ENCODE results near the gene CCDC90B.

Gene CCDC90B

GRCh38 chr11:83257761-83258168, 28.4 kb downstream of the CCDC90B start:
- H3K27me3 ChIP-seq (ENCODE audit: control insufficient read depth, insufficient read depth, low read length) = no peaks in the 10 kb centered on the region
- peaks cover 29% of the 10 kb centered on the region for H3K4me1 ChIP-seq (ENCODE audit: control insufficient read depth, insufficient read depth, low read length)
- peak overlapping the region; percentile 16 for H3K4me3 ChIP-seq (ENCODE audit: low read length)
- H3K9ac ChIP-seq (ENCODE audit: low read depth, low read length) = peak overlapping the region; percentile 38
- peaks cover 28% of the 10 kb centered on the region for H3K36me3 ChIP-seq (ENCODE audit: insufficient read depth, low read length)
- peak overlapping the region; percentile 50 for H3K4me2 ChIP-seq (ENCODE audit: low read length)
- no peaks in the 10 kb centered on the region for H3K9me3 ChIP-seq (replicated peaks; ENCODE audit: low read length)

GRCh38 chr11:83256602-83257340, 29.4 kb downstream of the CCDC90B start:
- Histone ChIP-seq H3K9ac (ENCODE audit: low read depth, low read length) (peak overlapping the region; percentile 38), H3K36me3 (ENCODE audit: insufficient read depth, low read length) (peaks cover 32% of the 10 kb centered on the region), H3K4me1 (ENCODE audit: control insufficient read depth, insufficient read depth, low read length) (peaks cover 29% of the 10 kb centered on the region), H3K4me3 (ENCODE audit: low read length) (peak overlapping the region; percentile 16), H3K4me2 (ENCODE audit: low read length) (peak overlapping the region; percentile 50), H3K9me3 (replicated peaks; ENCODE audit: low read length) (no peaks in the 10 kb centered on the region), H3K27me3 (ENCODE audit: control insufficient read depth, insufficient read depth, low read length) (no peaks in the 10 kb centered on the region)

GRCh38 chr11:83255366-83255765, 30.8 kb downstream of the CCDC90B start:
- H3K9ac ChIP-seq (ENCODE audit: low read depth, low read length) = no peak overlapping the region
- H3K4me2 ChIP-seq (ENCODE audit: low read length) = no peak overlapping the region
- H3K27me3 ChIP-seq (ENCODE audit: control insufficient read depth, insufficient read depth, low read length) = no peaks in the 10 kb centered on the region
- H3K36me3 ChIP-seq (ENCODE audit: insufficient read depth, low read length) = peaks cover 27% of the 10 kb centered on the region
- H3K4me1 ChIP-seq (ENCODE audit: control insufficient read depth, insufficient read depth, low read length) = peaks cover 29% of the 10 kb centered on the region
- H3K9me3 ChIP-seq (replicated peaks; ENCODE audit: low read length) = no peaks in the 10 kb centered on the region
- H3K4me3 ChIP-seq (ENCODE audit: low read length) = no peak overlapping the region

DNA sequence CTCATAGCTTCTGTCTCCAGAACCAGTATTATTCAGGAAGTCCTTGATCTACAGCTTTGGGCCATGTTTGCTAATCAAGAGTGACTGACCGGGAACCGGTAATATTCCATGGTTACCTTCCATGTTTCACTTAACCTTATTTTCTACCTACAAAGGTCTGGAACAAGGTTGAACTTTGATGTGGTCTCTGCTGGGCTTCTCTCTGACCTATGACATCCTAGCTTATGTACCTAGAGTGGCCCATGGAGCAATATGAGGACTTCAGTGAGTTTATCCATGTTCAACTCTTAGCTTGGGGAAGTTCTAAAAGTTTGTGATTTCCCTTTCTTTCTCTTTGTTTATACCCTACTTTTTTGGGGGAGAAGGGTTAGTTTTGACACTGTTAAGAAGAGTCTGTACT, 33.2 kb downstream of the CCDC90B start:
- no peaks in the 10 kb centered on the region for H3K9me3 ChIP-seq (replicated peaks; ENCODE audit: low read length)
- no peak overlapping the region for H3K4me3 ChIP-seq (ENCODE audit: low read length)
- no peaks in the 10 kb centered on the region for H3K27me3 ChIP-seq (ENCODE audit: control insufficient read depth, insufficient read depth, low read length)
- no peak overlapping the region for H3K9ac ChIP-seq (ENCODE audit: low read depth, low read length)
- H3K36me3 ChIP-seq (ENCODE audit: insufficient read depth, low read length) = peaks cover 19% of the 10 kb centered on the region
- peaks cover 23% of the 10 kb centered on the region for H3K4me1 ChIP-seq (ENCODE audit: control insufficient read depth, insufficient read depth, low read length)
- no peak overlapping the region for H3K4me2 ChIP-seq (ENCODE audit: low read length)

DNA sequence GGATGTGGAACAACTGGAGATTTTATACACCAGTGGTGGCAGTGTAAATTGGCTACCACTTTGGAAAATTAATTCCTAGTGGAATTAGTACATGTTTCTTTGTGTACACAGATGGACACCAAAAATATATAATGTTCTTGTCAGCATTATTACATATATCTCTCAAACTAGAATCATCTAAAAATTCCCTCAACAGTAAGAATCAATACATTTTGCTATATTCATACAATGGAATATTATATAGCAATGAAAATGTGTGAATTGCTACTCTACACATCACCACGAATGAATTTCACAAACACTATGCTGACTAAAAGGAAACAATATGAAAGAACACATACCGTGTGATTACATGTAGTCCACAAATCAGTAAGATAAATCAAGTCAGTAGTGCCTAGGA, 33.9 kb downstream of the CCDC90B start:
- Histone ChIP-seq H3K4me3 (ENCODE audit: low read length) (no peak overlapping the region), H3K27me3 (ENCODE audit: control insufficient read depth, insufficient read depth, low read length) (no peaks in the 10 kb centered on the region), H3K4me1 (ENCODE audit: control insufficient read depth, insufficient read depth, low read length) (peaks cover 17% of the 10 kb centered on the region), H3K9me3 (replicated peaks; ENCODE audit: low read length) (no peaks in the 10 kb centered on the region), H3K4me2 (ENCODE audit: low read length) (no peak overlapping the region), H3K36me3 (ENCODE audit: insufficient read depth, low read length) (peaks cover 19% of the 10 kb centered on the region), H3K9ac (ENCODE audit: low read depth, low read length) (no peak overlapping the region)

- Histone ChIP-seq H3K4me2 (ENCODE audit: low read length) (no peak overlapping the region), H3K9ac (ENCODE audit: low read depth, low read length) (no peak overlapping the region), H3K36me3 (ENCODE audit: insufficient read depth, low read length) (peaks cover 9% of the 10 kb centered on the region), H3K4me3 (ENCODE audit: low read length) (no peak overlapping the region), H3K27me3 (ENCODE audit: control insufficient read depth, insufficient read depth, low read length) (no peaks in the 10 kb centered on the region), H3K9me3 (replicated peaks; ENCODE audit: low read length) (no peaks in the 10 kb centered on the region), H3K4me1 (ENCODE audit: control insufficient read depth, insufficient read depth, low read length) (no peaks in the 10 kb centered on the region)
Observed at GRCh38 chr11:83249972-83250593, 36.1 kb downstream of the CCDC90B start.

- Histone ChIP-seq H3K9ac (ENCODE audit: low read depth, low read length) (no peak overlapping the region), H3K4me3 (ENCODE audit: low read length) (no peak overlapping the region), H3K36me3 (ENCODE audit: insufficient read depth, low read length) (peaks cover 5% of the 10 kb centered on the region), H3K9me3 (replicated peaks; ENCODE audit: low read length) (no peaks in the 10 kb centered on the region), H3K27me3 (ENCODE audit: control insufficient read depth, insufficient read depth, low read length) (no peaks in the 10 kb centered on the region), H3K4me2 (ENCODE audit: low read length) (no peak overlapping the region), H3K4me1 (ENCODE audit: control insufficient read depth, insufficient read depth, low read length) (no peaks in the 10 kb centered on the region)
Observed at GRCh38 chr11:83249445-83249844, 36.7 kb downstream of the CCDC90B start.

DNA sequence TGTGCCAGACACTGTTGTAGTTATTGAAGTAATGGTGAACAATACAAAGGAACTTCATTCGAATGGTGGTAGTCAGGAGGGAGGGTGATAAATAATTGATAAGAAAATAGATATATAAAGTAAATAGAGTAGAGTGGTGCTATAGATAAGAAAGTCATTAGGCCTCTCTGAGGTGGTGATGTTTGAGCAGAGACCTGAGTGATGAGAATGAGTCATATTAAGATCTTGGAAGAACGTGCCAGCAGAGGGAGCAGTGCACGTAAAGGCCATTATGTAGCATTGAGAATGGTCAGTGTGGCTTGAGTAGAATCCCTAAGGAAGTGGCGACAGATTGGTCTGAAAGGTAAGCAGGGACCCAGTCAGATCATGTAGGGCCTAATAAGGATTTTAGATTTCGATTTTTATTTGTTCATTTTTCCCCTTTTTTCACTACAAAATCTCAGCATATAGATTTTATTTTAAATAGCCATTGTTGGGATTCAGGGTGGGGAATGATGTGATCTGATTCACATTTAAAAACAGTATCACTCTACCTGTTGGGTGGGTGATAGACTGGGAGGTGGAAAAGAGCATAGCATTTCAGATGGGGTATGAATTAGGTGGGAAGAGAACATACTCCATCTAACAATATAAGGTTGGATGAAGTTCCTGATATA, 44.7 kb downstream of the CCDC90B start:
- no peak overlapping the region for H3K9ac ChIP-seq (ENCODE audit: low read depth, low read length)
- no peak overlapping the region for H3K4me3 ChIP-seq (ENCODE audit: low read length)

GRCh38 chr11:83238111-83238510, 48.1 kb downstream of the CCDC90B start:
- no peaks in the 10 kb centered on the region for H3K9me3 ChIP-seq (replicated peaks; ENCODE audit: low read length)
- H3K27me3 ChIP-seq (ENCODE audit: control insufficient read depth, insufficient read depth, low read length) = no peaks in the 10 kb centered on the region
- no peaks in the 10 kb centered on the region for H3K4me1 ChIP-seq (ENCODE audit: control insufficient read depth, insufficient read depth, low read length)
- H3K4me2 ChIP-seq (ENCODE audit: low read length) = no peak overlapping the region
- H3K36me3 ChIP-seq (ENCODE audit: insufficient read depth, low read length) = no peaks in the 10 kb centered on the region
- H3K9ac ChIP-seq (ENCODE audit: low read depth, low read length) = no peak overlapping the region
- no peak overlapping the region for H3K4me3 ChIP-seq (ENCODE audit: low read length)

More for the DNA sequence above, 44.7 kb downstream of the CCDC90B start:
- Histone ChIP-seq H3K4me1 (ENCODE audit: control insufficient read depth, insufficient read depth, low read length) (no peaks in the 10 kb centered on the region), H3K27me3 (ENCODE audit: control insufficient read depth, insufficient read depth, low read length) (no peaks in the 10 kb centered on the region), H3K4me2 (ENCODE audit: low read length) (no peak overlapping the region), H3K9me3 (replicated peaks; ENCODE audit: low read length) (no peaks in the 10 kb centered on the region), H3K36me3 (ENCODE audit: insufficient read depth, low read length) (no peaks in the 10 kb centered on the region)

DNA sequence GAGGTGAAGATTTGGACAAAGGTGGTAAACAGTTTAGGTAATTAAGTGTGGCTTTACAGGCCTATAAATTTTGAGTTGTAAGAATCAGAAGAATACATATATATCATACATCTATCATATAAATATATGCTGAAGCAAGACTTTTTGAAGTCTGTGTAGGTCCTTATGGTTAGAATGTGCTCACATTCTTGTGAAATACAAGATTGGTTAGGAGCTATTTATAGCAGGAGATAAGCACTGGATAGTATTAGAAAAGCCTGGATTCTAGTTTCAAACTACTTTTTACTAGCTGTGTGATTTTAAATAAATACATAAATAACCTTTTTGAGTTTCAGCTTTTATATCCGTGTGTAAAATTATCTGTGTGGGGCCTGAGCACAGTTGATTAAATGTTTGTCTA, 50.3 kb downstream of the CCDC90B start:
- Histone ChIP-seq H3K4me2 (ENCODE audit: low read length) (no peak overlapping the region), H3K9me3 (replicated peaks; ENCODE audit: low read length) (no peaks in the 10 kb centered on the region), H3K4me1 (ENCODE audit: control insufficient read depth, insufficient read depth, low read length) (no peaks in the 10 kb centered on the region), H3K27me3 (ENCODE audit: control insufficient read depth, insufficient read depth, low read length) (no peaks in the 10 kb centered on the region), H3K9ac (ENCODE audit: low read depth, low read length) (no peak overlapping the region), H3K4me3 (ENCODE audit: low read length) (no peak overlapping the region), H3K36me3 (ENCODE audit: insufficient read depth, low read length) (no peaks in the 10 kb centered on the region)

DNA sequence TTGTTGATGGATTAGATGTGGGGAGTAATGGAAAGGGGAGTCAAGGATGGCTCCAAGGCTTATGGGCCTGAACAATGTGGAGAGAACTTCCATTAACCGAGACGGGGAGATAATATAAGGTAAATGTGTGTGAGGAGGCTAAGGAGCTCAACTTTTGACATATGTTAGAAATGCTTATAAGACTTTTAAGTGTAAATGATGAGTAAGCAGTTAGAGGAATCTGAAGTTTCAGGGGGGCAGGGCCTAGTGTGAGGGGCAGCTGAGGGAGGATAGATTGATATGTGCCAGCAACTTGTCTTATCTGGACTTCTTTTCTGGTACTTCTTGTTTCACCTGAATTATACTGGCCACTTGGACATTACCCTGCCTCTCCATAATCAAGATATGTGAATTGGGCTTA, 62.7 kb downstream of the CCDC90B start:
- Histone ChIP-seq H3K4me2 (ENCODE audit: low read length) (no peak overlapping the region), H3K9me3 (replicated peaks; ENCODE audit: low read length) (no peaks in the 10 kb centered on the region), H3K9ac (ENCODE audit: low read depth, low read length) (no peak overlapping the region), H3K4me1 (ENCODE audit: control insufficient read depth, insufficient read depth, low read length) (peaks cover 5% of the 10 kb centered on the region), H3K36me3 (ENCODE audit: insufficient read depth, low read length) (no peaks in the 10 kb centered on the region), H3K27me3 (ENCODE audit: control insufficient read depth, insufficient read depth, low read length) (no peaks in the 10 kb centered on the region), H3K4me3 (ENCODE audit: low read length) (no peak overlapping the region)
